ENCODE data around the gene BMP6. TPM values are rescaled to one million over a fixed set of nuclear protein-coding genes. Genes with fewer than 3 reads are reported as not detected.

Gene BMP6
- total and polyA plus RNA-seq, 11 donors, result 1.1 to 5.1 (median 2.7) TPM

GRCh38 chr6:7846966-7847818 lies 121.3 kb downstream of the BMP6 start:
- ATAC-seq (peak in 3 of 4 donors; percentile 60 to 82 (median 67)), DNase-seq (no peak)
- Histone ChIP-seq H3K4me1 (peaks cover 0 to 6% (median 0%) of the 10 kb centered on the region in 12 donors), H3K9me3 (peaks cover 0 to 25% (median 10%) of the 10 kb centered on the region in 12 donors), H3K27ac (no peak overlapping the region), H3K27me3 (no peaks in the 10 kb centered on the region), H3K36me3 (no peaks in the 10 kb centered on the region), H3K4me3 (no peak overlapping the region)
- intact Hi-C loops (cut with DNase I), result no loop called here
- peak in 5 of 12 donors; percentile 12 to 37 (median 16) for TF ChIP-seq CTCF (IDR thresholded peaks at IDR 0.05)
- TF ChIP-seq POLR2A (IDR thresholded peaks at IDR 0.05), result no peak
- 53 to 75% (median 65%) methylated on average over 7 of the region's 7 CpGs for WGBS, 4 donors

GRCh38 chr6:7848229-7848628 lies 122.3 kb downstream of the BMP6 start:
- intact Hi-C loops (cut with DNase I), result no loop called here
- Histone ChIP-seq H3K4me1 (peaks cover 0 to 6% (median 0%) of the 10 kb centered on the region in 12 donors), H3K27ac (no peak overlapping the region), H3K9me3 (peaks cover 0 to 30% (median 13%) of the 10 kb centered on the region in 12 donors), H3K4me3 (no peak overlapping the region), H3K36me3 (no peaks in the 10 kb centered on the region), H3K27me3 (no peaks in the 10 kb centered on the region)
- ATAC-seq, result no peak
- TF ChIP-seq POLR2A (IDR thresholded peaks at IDR 0.05) (no peak), CTCF (IDR thresholded peaks at IDR 0.05) (no peak)
- WGBS, 4 donors, result 87 to 89% (median 88%) methylated on average over 4 of the region's 4 CpGs
- no peak for DNase-seq

- DNase-seq, result no peak
- intact Hi-C loops (cut with DNase I), result no loop called here
- no peaks in the 10 kb centered on the region for H3K27me3 ChIP-seq
- H3K36me3 ChIP-seq, result no peaks in the 10 kb centered on the region
- H3K27ac ChIP-seq, result no peak overlapping the region
- H3K9me3 ChIP-seq, result peaks cover 0 to 30% (median 13%) of the 10 kb centered on the region in 12 donors
- no peak overlapping the region for H3K4me3 ChIP-seq
- no peak for ATAC-seq
- H3K4me1 ChIP-seq, result peaks cover 0 to 6% (median 0%) of the 10 kb centered on the region in 12 donors
- TF ChIP-seq CTCF (IDR thresholded peaks at IDR 0.05) (no peak), POLR2A (IDR thresholded peaks at IDR 0.05) (no peak)
These were observed 125.9 kb downstream of the BMP6 start for GRCh38 chr6:7851780-7852179.

- DNase-seq (no peak), ATAC-seq (no peak)
- H3K27me3 ChIP-seq, result no peaks in the 10 kb centered on the region
- H3K9me3 ChIP-seq, result no peaks in the 10 kb centered on the region
- intact Hi-C loops (cut with DNase I), result no loop called here
- 67 to 72% (median 71%) methylated on average over 6 of the region's 6 CpGs for WGBS, 4 donors
- H3K27ac ChIP-seq, result no peak overlapping the region
- no peaks in the 10 kb centered on the region for H3K4me1 ChIP-seq
- TF ChIP-seq POLR2A (IDR thresholded peaks at IDR 0.05) (no peak), CTCF (IDR thresholded peaks at IDR 0.05) (no peak)
- H3K4me3 ChIP-seq, result no peak overlapping the region
- no peaks in the 10 kb centered on the region for H3K36me3 ChIP-seq
These were observed 133.7 kb downstream of the BMP6 start for GRCh38 chr6:7859591-7859990.

Data from heart left ventricle (tissue), 16 donors.